ENCODE data around the gene ESR1.

DNA sequence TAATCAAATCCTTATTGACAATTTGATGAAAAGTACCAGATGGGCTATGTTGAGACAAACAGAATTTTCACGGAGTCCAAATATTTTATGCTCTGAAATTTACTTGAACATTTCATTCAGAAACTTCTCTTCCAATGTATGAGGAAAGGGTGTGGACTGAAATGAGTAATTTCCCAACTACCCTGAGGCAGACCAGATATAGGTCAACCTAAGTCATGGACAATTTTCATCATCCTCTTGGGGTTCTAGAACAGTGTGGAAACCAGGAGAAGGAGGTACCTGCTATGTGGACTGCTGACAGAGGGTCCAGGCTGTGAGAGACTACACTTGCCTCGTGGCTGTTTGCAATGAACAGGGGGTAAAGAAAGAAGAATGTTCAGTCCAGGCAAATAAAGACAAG lies 323.0 kb downstream of the ESR1 start:
- TF ChIP-seq EZH2phosphoT487 (IDR thresholded peaks at IDR 0.05; ENCODE audit: insufficient read depth, low read depth) (no peak), EZH2 (IDR thresholded peaks at IDR 0.05; ENCODE audit: insufficient read depth, poor library complexity, severe bottlenecking) (no peak)
